ENCODE results near the gene AIP.

GRCh38 chr11:67503119-67504004 is 20.5 kb downstream of the AIP start:
- no peak for TF ChIP-seq CTCF (IDR thresholded peaks at IDR 0.05; ENCODE audit: low read depth, low read length)
- TF ChIP-seq EZH2phosphoT487 (IDR thresholded peaks at IDR 0.05; ENCODE audit: low read depth) = no peak
